Vagina (tissue), 2 donors: ENCODE results near the gene LHX1.

Source experiments
- POLR2A ChIP-seq, 2 donors: fragments of 450-650 bp; IDR thresholded peaks; one replicate each; pipeline ENCODE4 v1.6.1; 2017; ENCODE audit warnings: antibody characterized with exemption in 2 of 2, mild to moderate bottlenecking in 2 of 2, moderate library complexity in 2 of 2
- POLR2AphosphoS5 ChIP-seq, 2 donors: sonication (generic); formaldehyde crosslinking; IDR thresholded peaks; one replicate each; pipeline ENCODE4 v1.9.0; 2017; ENCODE audit warnings: antibody characterized with exemption in 2 of 2, mild to moderate bottlenecking in 2 of 2, low read depth in 1 of 2; ENCODE audit not compliant: insufficient read depth in 1 of 2
- TF ChIP-seq, protein P1 (sequence below), 3 experiments: fragments of 450-650 bp in 2 of 3; fragments of 200-600 bp in 1 of 3; sonication (generic) in 1 of 3; IDR thresholded peaks; one replicate each; pipeline ENCODE4 v1.5.1; 2017 to 2019; ENCODE audit warnings: antibody characterized with exemption in 3 of 3, mild to moderate bottlenecking in 2 of 3, moderate library complexity in 2 of 3

DNA sequence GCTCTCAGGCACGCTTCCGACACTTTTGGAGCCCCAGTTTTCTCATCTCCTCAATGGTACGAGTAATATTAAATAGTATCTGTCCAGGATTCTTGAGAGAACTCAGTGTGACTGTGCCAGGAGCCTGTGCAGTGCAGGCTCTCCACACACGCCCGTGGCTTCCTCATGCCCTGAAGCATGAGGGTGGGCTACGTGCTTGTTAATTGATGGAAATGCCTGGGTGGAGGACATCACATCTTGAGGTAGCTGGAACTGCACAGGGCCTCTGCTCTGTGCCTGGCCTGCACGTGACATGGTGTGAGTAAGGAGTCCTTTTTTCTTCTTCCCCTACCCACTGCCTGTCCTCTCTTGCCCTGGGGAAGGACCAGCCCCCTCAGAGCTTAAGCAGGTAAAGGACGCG, 43.1 kb upstream of the LHX1 start:
- TF ChIP-seq, protein P1, sequence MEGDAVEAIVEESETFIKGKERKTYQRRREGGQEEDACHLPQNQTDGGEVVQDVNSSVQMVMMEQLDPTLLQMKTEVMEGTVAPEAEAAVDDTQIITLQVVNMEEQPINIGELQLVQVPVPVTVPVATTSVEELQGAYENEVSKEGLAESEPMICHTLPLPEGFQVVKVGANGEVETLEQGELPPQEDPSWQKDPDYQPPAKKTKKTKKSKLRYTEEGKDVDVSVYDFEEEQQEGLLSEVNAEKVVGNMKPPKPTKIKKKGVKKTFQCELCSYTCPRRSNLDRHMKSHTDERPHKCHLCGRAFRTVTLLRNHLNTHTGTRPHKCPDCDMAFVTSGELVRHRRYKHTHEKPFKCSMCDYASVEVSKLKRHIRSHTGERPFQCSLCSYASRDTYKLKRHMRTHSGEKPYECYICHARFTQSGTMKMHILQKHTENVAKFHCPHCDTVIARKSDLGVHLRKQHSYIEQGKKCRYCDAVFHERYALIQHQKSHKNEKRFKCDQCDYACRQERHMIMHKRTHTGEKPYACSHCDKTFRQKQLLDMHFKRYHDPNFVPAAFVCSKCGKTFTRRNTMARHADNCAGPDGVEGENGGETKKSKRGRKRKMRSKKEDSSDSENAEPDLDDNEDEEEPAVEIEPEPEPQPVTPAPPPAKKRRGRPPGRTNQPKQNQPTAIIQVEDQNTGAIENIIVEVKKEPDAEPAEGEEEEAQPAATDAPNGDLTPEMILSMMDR (IDR thresholded peaks at IDR 0.05) = no peak
- TF ChIP-seq POLR2A (IDR thresholded peaks at IDR 0.05) = no peak
- TF ChIP-seq POLR2AphosphoS5 (IDR thresholded peaks at IDR 0.05; ENCODE audit: insufficient read depth in 1 of 2, low read depth in 1 of 2) = no peak
